Mesodermal cell (in vitro differentiated cells): ENCODE measurements around the gene PDE8A.

Source experiments
- H3K27ac ChIP-seq: 2 replicates; pipeline ENCODE4 v1.7.0; 2013; ENCODE audit warnings: mild to moderate bottlenecking, low read depth, low read length, moderate library complexity; ENCODE audit not compliant: severe bottlenecking
- H3K36me3 ChIP-seq: 2 replicates; pipeline ENCODE4 v1.7.1; 2013; ENCODE audit warnings: mild to moderate bottlenecking, low read length, moderate library complexity; ENCODE audit not compliant: control insufficient read depth, insufficient read depth
- H3K4me1 ChIP-seq: one replicate; pipeline ENCODE4 v1.7.1; 2013; ENCODE audit warnings: mild to moderate bottlenecking, low read length; ENCODE audit not compliant: insufficient read depth, control insufficient read depth, poor library complexity, severe bottlenecking
- H3K4me3 ChIP-seq: 2 replicates; pipeline ENCODE4 v1.7.0; 2013; ENCODE audit warnings: low read length, control low read depth, mild to moderate bottlenecking; ENCODE audit not compliant: insufficient read depth, poor library complexity, severe bottlenecking; ENCODE audit errors: extremely low read depth
- H3K9me3 ChIP-seq: 2 replicates; pipeline ENCODE4 v1.7.1; 2013; ENCODE audit warnings: mild to moderate bottlenecking, low read length, moderate library complexity; ENCODE audit not compliant: control insufficient read depth
- WGBS, 2 experiments: methylation state at CpG; one replicate each; pipeline ENCODE4 v1.1.5; 2013; ENCODE audit warnings: missing lambda C conversion rate in 2 of 2; ENCODE audit not compliant: insufficient coverage in 2 of 2; 5-methylcytosine and 5-hydroxymethylcytosine counted together

PDE8A gene

DNA sequence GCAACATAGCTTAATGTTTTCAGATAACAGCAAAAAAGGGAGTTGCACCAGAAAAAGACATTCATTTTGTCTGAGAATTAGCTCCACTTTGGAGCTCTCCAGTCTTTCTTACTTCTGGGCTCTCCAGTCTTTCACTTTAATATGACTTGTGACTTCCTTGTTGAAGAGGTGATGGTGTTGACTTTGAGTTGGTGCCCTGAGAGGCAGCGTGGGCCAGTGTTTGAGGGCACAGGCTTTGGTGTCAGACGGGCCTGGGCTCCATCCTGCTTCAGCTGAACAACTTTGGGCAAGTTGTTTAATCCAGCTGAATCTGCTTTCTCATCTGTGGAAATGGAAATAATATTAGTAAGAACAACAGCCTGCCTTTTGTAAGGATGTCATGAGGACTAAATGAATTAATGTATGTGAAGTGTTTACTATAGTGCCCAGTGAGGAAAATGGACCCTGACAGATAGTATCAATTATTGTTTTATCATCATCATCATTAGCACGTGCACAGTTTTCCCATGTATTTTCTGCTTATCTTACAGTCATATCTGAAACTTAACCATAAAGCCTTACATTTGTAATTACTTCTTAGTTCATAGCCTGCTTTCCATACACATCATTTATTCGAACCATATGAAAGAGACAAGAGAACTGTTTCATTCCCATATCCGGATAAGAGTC, 108.4 kb downstream of the PDE8A start:
- no peaks in the 10 kb centered on the region for H3K9me3 ChIP-seq
- H3K4me3 ChIP-seq: no peak overlapping the region
- peaks cover 22% of the 10 kb centered on the region for H3K36me3 ChIP-seq
- no peak overlapping the region for H3K27ac ChIP-seq
- WGBS, 2 experiments: 90 to 96% methylated on average over 3 of the region's 5 CpGs
- peaks cover 4% of the 10 kb centered on the region for H3K4me1 ChIP-seq

DNA sequence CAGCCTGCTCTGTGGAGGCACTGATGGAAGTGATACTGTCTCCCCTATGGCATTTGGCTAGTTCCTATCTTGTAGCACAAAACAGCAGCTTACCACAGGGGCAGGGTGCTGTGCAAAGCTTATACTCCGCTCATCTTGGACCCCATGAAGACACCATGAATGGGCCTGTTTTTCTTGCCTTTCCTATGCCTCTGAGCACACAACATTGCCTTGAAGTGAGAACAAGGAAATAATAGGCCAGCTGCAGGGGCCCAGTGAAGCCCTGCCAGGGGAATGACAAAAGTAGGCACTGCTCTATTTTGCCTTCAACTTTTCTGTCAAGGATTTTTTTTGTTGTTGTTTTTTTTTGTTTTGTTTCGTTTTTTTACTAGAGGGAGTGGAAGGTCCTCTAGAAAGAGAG, 110.3 kb downstream of the PDE8A start:
- H3K36me3 ChIP-seq: peaks cover 22% of the 10 kb centered on the region
- H3K27ac ChIP-seq: no peak overlapping the region
- 80 to 83% methylated on average over 1 to 2 of the region's 2 CpGs for WGBS, 2 experiments
- no peak overlapping the region for H3K4me3 ChIP-seq
- peaks cover 4% of the 10 kb centered on the region for H3K4me1 ChIP-seq
- no peaks in the 10 kb centered on the region for H3K9me3 ChIP-seq

DNA sequence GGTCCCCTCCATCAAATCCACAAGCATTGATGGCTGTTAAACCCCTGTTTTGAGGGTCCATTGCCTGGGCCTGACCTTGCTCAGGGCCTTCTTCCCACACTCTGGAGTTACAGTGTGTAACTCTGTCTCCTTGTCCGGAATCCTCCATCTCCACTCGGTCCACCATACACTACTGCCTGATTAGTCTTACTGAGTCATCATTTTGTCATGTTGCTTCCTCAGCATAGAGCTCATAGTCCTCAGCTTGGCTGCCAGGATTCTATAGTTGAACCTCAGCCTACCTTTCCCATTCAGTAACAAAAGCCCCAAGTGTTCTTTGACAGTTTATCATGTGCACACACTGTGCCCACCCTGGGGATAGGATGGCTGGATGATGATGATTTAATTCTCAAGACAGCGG, 113.0 kb downstream of the PDE8A start:
- 88 to 95% methylated on average over 3 of the region's 3 CpGs for WGBS, 2 experiments
- Histone ChIP-seq H3K27ac (no peak overlapping the region), H3K36me3 (peaks cover 15% of the 10 kb centered on the region), H3K9me3 (no peaks in the 10 kb centered on the region), H3K4me3 (no peak overlapping the region), H3K4me1 (peaks cover 7% of the 10 kb centered on the region)

DNA sequence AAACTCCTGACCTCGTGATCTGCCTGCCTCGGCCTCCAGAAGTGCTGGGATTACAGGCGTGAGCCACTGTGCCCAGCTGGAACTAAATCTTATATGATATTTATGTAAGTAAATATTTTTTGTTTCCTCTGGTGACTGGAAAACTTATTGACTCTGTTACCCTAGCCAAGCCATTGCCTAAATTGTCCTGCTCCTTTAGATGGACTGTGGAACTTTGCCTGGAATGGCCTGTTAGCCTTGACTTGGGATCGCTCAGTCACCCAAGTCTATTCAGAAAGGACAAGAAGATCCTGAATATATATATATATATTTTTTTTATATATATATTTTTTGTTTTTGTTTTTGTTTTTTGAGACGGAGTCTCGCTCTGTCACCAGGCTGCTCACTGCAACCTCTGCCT, 113.9 kb downstream of the PDE8A start:
- Histone ChIP-seq H3K36me3 (peaks cover 14% of the 10 kb centered on the region), H3K9me3 (no peaks in the 10 kb centered on the region), H3K4me3 (no peak overlapping the region), H3K27ac (no peak overlapping the region), H3K4me1 (peaks cover 13% of the 10 kb centered on the region)
- WGBS, 2 experiments: 88 to 100% methylated on average over 1 to 2 of the region's 6 CpGs

DNA sequence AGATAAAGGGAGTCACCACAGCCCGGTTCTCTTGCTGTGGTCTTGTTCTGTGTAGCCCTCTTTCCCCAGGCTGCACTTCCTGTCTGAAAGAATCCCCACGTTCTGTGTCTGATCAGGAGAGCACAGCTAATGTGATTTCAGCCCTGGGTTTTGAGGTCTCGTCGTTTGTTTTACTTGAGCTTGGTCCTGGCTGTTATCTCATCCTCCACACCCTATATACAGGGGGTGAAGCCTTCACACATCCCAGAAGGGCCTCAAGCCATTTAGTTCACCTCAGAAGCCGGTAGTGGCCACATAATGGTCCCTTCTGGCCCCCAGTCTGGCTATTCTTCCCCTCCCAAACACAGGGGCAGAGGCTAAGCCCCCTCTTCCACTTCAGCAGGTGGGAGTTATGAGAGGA, 115.6 kb downstream of the PDE8A start:
- H3K4me3 ChIP-seq: no peak overlapping the region
- peaks cover 8% of the 10 kb centered on the region for H3K36me3 ChIP-seq
- no peaks in the 10 kb centered on the region for H3K9me3 ChIP-seq
- whole genome bisulfite sequencing, 2 experiments: 90 to 96% methylated on average over 4 to 5 of the region's 5 CpGs
- H3K4me1 ChIP-seq: peaks cover 15% of the 10 kb centered on the region
- H3K27ac ChIP-seq: no peak overlapping the region

DNA sequence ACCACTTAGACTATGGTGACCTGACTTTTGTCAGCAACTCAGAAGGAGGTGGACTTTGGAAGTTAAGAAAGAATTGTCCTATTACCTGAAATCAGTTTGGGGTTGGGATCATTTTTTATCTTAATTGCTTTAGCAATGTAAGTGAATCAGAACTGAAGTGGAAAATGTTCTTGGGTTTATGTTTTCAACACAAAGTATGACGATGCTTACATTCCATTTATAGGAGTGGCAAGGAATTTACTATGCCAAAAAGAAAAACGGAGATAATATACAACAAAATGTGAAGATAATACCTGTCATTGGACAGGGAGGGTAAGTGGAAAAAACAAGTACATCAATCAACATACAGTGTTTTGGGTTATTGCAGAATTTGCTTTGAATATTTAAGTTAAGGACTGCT, 116.1 kb downstream of the PDE8A start:
- Histone ChIP-seq H3K9me3 (no peaks in the 10 kb centered on the region), H3K4me3 (no peak overlapping the region), H3K36me3 (peaks cover 4% of the 10 kb centered on the region), H3K4me1 (peaks cover 15% of the 10 kb centered on the region), H3K27ac (no peak overlapping the region)
- WGBS, 2 experiments: no CpG with 5 or more reads among the region's 2 CpGs

DNA sequence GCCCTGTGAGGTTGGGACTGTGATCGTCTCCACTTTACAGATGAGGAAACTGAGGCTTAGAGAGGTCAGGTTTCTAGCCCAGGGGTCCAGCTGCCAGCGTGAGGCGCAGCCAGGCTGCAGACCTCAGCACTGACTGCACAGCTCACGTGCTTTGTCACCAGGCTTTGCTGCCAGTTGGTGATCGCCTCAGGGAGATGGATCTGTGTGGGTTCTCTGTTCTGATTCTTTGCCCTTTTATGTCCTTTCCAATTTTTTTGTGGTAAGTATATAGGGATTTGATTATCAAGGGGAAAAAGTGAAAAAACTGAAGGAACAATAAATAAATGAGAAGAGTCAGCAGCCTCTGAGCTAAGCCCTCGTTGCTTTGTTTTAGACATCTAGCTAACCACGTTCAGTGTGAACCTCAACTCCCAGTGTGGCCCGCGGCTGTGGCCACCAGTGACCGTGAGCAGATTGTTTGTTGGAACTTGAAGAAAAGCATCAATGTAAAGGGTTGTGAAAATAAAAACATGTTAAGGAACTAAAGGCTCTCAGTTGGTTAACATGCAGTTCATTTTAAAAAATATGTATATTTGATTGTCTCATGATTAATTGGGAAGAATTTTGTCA, 117.6 kb downstream of the PDE8A start:
- 83 to 87% methylated on average over 9 to 10 of the region's 10 CpGs for WGBS, 2 experiments
- Histone ChIP-seq H3K9me3 (no peaks in the 10 kb centered on the region), H3K36me3 (peaks cover 10% of the 10 kb centered on the region), H3K4me1 (peaks cover 15% of the 10 kb centered on the region), H3K27ac (no peak overlapping the region), H3K4me3 (no peak overlapping the region)

DNA sequence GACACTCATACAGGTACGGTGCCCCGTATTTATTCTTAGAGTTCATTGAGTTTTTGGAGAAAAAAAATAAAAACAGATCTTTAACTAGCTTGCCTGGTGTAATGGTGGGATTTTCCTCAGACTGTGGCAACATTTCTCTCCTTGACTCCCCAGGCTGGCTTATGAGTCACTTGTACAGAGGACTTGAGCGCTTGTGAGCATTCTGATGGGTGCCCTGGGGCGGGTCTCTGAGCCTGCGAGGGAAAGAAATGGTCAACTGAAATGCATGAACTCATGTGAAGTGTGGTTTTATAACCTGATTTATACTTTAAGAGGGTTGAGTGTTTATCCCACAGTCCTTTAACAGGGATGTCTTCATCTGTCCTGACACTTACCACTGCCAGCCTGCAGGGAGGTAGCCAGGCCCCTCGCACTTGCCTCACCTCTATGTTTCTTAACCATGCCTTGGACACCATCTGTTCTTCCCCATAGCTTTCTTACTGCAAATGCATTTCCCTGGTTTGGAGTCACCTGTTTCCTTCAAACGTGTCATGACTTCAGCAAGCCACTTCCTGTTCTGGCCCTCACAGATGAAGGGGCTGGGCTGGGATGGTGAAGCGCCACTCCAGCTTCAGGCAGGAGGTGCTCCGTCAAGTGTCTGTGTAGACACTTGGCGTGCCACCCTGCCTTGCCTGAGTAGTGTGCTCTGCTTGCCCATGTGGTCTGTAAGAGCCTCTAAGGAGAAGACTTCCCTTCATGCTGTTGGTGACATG, 118.7 kb downstream of the PDE8A start:
- H3K27ac ChIP-seq: no peak overlapping the region
- peaks cover 10% of the 10 kb centered on the region for H3K36me3 ChIP-seq
- WGBS, 2 experiments: 95 to 98% methylated on average over 8 to 9 of the region's 10 CpGs
- no peak overlapping the region for H3K4me3 ChIP-seq
- H3K9me3 ChIP-seq: no peaks in the 10 kb centered on the region
- H3K4me1 ChIP-seq: peaks cover 11% of the 10 kb centered on the region

DNA sequence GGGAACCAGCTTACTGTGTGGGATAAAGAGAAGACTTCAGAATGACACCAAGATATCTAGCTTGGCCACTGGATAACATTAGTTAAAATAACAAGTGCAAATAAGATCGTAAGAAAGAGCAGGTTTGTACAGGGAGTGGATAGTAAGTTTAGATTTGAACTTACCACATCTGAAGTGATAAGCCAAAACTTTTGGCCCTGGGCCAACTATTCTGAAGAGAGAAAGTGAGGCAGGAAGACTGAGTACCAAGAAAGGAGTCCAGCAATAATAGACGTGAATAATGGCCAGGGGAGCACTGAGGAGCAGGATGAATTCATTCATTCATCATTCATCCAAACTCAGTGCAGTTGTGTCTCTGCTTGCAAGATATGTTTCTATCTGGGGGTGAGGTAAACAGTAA, 122.9 kb downstream of the PDE8A start:
- Histone ChIP-seq H3K4me3 (no peak overlapping the region), H3K36me3 (peaks cover 12% of the 10 kb centered on the region), H3K9me3 (no peaks in the 10 kb centered on the region), H3K27ac (no peak overlapping the region), H3K4me1 (peaks cover 8% of the 10 kb centered on the region)
- 100% methylated on average over 1 of the region's 2 CpGs for WGBS, 2 experiments

DNA sequence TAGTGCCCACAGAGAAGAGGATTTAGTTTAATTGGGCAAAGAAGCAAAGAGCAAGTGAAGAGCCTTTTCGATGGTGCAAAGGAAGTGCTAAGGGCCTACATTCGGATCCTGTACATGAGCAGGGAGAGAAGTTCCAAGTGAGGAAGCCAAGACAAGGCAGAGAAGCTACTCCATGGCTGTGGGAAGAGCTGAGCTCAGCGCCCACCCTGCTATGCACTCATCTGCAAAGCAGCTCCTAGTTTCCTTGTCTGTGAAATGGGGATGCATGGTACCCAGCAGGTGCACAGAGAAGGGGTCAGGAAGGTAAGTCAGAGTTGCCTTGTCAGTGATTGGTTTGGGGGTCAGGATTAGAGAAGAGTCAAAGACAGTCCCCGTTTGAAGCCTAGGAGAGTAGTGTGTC, 126.5 kb downstream of the PDE8A start:
- H3K36me3 ChIP-seq: peaks cover 9% of the 10 kb centered on the region
- H3K4me3 ChIP-seq: no peak overlapping the region
- H3K4me1 ChIP-seq: no peaks in the 10 kb centered on the region
- 96 to 97% methylated on average over 3 of the region's 4 CpGs for WGBS, 2 experiments
- no peaks in the 10 kb centered on the region for H3K9me3 ChIP-seq
- no peak overlapping the region for H3K27ac ChIP-seq

DNA sequence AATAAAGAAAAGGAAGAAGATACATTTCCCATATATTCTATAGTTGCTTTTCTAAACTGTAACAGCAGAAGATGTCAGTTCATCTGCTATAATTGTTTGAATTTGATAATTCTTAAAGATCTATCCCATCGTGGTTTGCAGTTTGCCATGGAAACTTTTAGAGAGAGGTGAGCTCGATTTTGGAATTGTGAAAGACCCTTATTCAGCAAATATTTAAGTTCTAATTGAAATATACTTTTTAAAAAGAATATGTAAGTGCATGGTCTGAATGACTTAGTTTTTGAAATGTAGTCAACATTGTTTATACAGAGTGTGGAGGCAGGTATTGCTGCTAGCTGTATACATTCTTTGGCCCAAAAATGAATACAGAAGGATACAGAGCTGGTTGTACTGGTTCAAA, 127.7 kb downstream of the PDE8A start:
- no CpG with 5 or more reads among the region's 2 CpGs for WGBS, 2 experiments
- H3K36me3 ChIP-seq: peaks cover 8% of the 10 kb centered on the region
- H3K4me3 ChIP-seq: no peak overlapping the region
- no peaks in the 10 kb centered on the region for H3K9me3 ChIP-seq
- H3K27ac ChIP-seq: no peak overlapping the region
- no peaks in the 10 kb centered on the region for H3K4me1 ChIP-seq
